Ramos (cell line): ENCODE measurements around the gene AGMO.

ENCODE experiments used
- in situ Hi-C: fragments of 300-500 bp; cut with MboI; formaldehyde crosslinking; loops from one replicate; pipeline ENCODE4 v1.14.3; 2022; ENCODE audit warnings: low sequenced_read_pairs; ENCODE audit not compliant: unreplicated experiment

The AGMO gene

GRCh38 chr7:15335390-15335789 is 226.4 kb downstream of the AGMO start:
- in situ Hi-C loops, result no loop called here

GRCh38 chr7:15334536-15335263 is 227.1 kb downstream of the AGMO start:
- in situ Hi-C loops, result no loop called here

- in situ Hi-C loops, result no loop called here
These were observed 228.9 kb downstream of the AGMO start for GRCh38 chr7:15332956-15333355.

- in situ Hi-C loops, result no loop called here
These were observed 230.9 kb downstream of the AGMO start for GRCh38 chr7:15330943-15331342.

GRCh38 chr7:15327001-15327400 is 234.8 kb downstream of the AGMO start:
- in situ Hi-C loops, result no loop called here

- in situ Hi-C loops, result no loop called here
These were observed 235.7 kb downstream of the AGMO start for GRCh38 chr7:15326044-15326644.

- in situ Hi-C loops, result loop anchor here (25.0 kb wide), 2 partner anchors 389 to 739 kb away; no protein-coding TSS in a partner anchor
These were observed 238.3 kb downstream of the AGMO start for GRCh38 chr7:15323550-15323949.

- in situ Hi-C loops, result loop anchor here (25.0 kb wide), 2 partner anchors 395 to 745 kb away; no protein-coding TSS in a partner anchor
These were observed 244.6 kb downstream of the AGMO start for GRCh38 chr7:15317215-15317614.

GRCh38 chr7:15315678-15316077 is 246.1 kb downstream of the AGMO start:
- in situ Hi-C loops, result loop anchor here (25.0 kb wide), 2 partner anchors 397 to 747 kb away; no protein-coding TSS in a partner anchor

- in situ Hi-C loops, result loop anchor here (25.0 kb wide), 2 partner anchors 397 to 747 kb away; no protein-coding TSS in a partner anchor
These were observed 246.9 kb downstream of the AGMO start for GRCh38 chr7:15314922-15315321.

- in situ Hi-C loops, result loop anchor here (25.0 kb wide), 2 partner anchors 399 to 749 kb away; no protein-coding TSS in a partner anchor
These were observed 248.5 kb downstream of the AGMO start for GRCh38 chr7:15313361-15313760.

GRCh38 chr7:15309872-15310271 is 251.9 kb downstream of the AGMO start:
- in situ Hi-C loops, result loop anchor here (25.0 kb wide), 2 partner anchors 402 to 752 kb away; no protein-coding TSS in a partner anchor

GRCh38 chr7:15308821-15309220 is 253.0 kb downstream of the AGMO start:
- in situ Hi-C loops, result loop anchor here (25.0 kb wide), 2 partner anchors 403 to 753 kb away; no protein-coding TSS in a partner anchor

- in situ Hi-C loops, result loop anchor here (25.0 kb wide), 2 partner anchors 406 to 756 kb away; no protein-coding TSS in a partner anchor
These were observed 255.5 kb downstream of the AGMO start for GRCh38 chr7:15306296-15306695.

GRCh38 chr7:15305002-15305600 is 256.7 kb downstream of the AGMO start:
- in situ Hi-C loops, result loop anchor here (25.0 kb wide), 2 partner anchors 407 to 757 kb away; no protein-coding TSS in a partner anchor

- in situ Hi-C loops, result loop anchor here (25.0 kb wide), 2 partner anchors 409 to 759 kb away; no protein-coding TSS in a partner anchor
These were observed 258.5 kb downstream of the AGMO start for GRCh38 chr7:15303357-15303756.

GRCh38 chr7:15300986-15301385 is 260.8 kb downstream of the AGMO start:
- in situ Hi-C loops, result loop anchor here (25.0 kb wide), 2 partner anchors 411 to 761 kb away; no protein-coding TSS in a partner anchor

- in situ Hi-C loops, result no loop called here
These were observed 269.7 kb downstream of the AGMO start for GRCh38 chr7:15292138-15292537.

GRCh38 chr7:15291699-15292098 is 270.1 kb downstream of the AGMO start:
- in situ Hi-C loops, result no loop called here

GRCh38 chr7:15288741-15289140 is 273.1 kb downstream of the AGMO start:
- in situ Hi-C loops, result no loop called here

GRCh38 chr7:15284396-15284795 is 277.4 kb downstream of the AGMO start:
- in situ Hi-C loops, result no loop called here
